Keratinocyte (primary cell): ENCODE results near the gene FUT7. TPM values are rescaled to one million over a fixed set of nuclear protein-coding genes. Genes with fewer than 3 reads are reported as not detected.

Experiments used
- DNase-seq: peaks from one replicate; pipeline ENCODE4 v3.0.0-alpha.2; 2011; ENCODE audit warnings: low read depth, missing footprints, low spot score
- FAIRE-seq: peaks from 2 replicates; lab custom pipeline; 2011; peaks lifted over from hg19 to GRCh38; lab: Jason Lieb, UNC
- H2AFZ ChIP-seq: 2 replicates; pipeline ENCODE4 v1.6.0; 2012; ENCODE audit warnings: low read length, control low read depth, inconsistent platforms; ENCODE audit not compliant: control insufficient read depth
- H3K27ac ChIP-seq: 2 replicates; pipeline ENCODE4 v1.5.1; 2011; ENCODE audit warnings: low read length; ENCODE audit not compliant: control insufficient read depth, insufficient read depth
- H3K27me3 ChIP-seq: 3 replicates; pipeline ENCODE4 v1.6.0; 2011; ENCODE audit warnings: low read length; ENCODE audit not compliant: control insufficient read depth, insufficient read depth; ENCODE audit errors: extremely low read depth
- H3K36me3 ChIP-seq, 2 experiments: 2 replicates in 1 of 2; 3 replicates in 1 of 2; pipeline ENCODE4 v1.5.1; 2011; ENCODE audit warnings: low read length in 2 of 2, mild to moderate bottlenecking in 1 of 2; ENCODE audit not compliant: control insufficient read depth in 2 of 2, insufficient read depth in 2 of 2; ENCODE audit errors: extremely low read depth in 1 of 2
- H3K4me1 ChIP-seq: 3 replicates; pipeline ENCODE4 v1.5.1; 2011; ENCODE audit warnings: low read length; ENCODE audit not compliant: control insufficient read depth, insufficient read depth; ENCODE audit errors: extremely low read depth
- H3K4me2 ChIP-seq: 3 replicates; pipeline ENCODE4 v1.6.0; 2011; ENCODE audit warnings: low read depth, low read length; ENCODE audit not compliant: control insufficient read depth, insufficient read depth; ENCODE audit errors: extremely low read depth
- H3K4me3 ChIP-seq, 3 experiments: fragments of 200-600 bp in 1 of 3; sonication (generic) in 1 of 3; 2 replicates in 2 of 3; 3 replicates in 1 of 3; pipeline ENCODE4 v1.5.1; 2011 to 2016; ENCODE audit warnings: low read length in 3 of 3, mild to moderate bottlenecking in 3 of 3, control low read depth in 2 of 3, inconsistent platforms in 1 of 3, low read depth in 1 of 3, mixed read lengths in 1 of 3, mixed run types in 1 of 3, moderate library complexity in 1 of 3; ENCODE audit not compliant: control insufficient read depth in 2 of 3, insufficient read depth in 2 of 3; ENCODE audit errors: extremely low read depth in 1 of 3
- H3K79me2 ChIP-seq: 2 replicates; pipeline ENCODE4 v1.6.0; 2012; ENCODE audit warnings: low read length; ENCODE audit not compliant: control insufficient read depth, insufficient read depth
- H3K9ac ChIP-seq: 3 replicates; pipeline ENCODE4 v1.6.0; 2011; ENCODE audit warnings: low read length; ENCODE audit not compliant: control insufficient read depth, insufficient read depth; ENCODE audit errors: extremely low read depth
- H3K9me1 ChIP-seq: 3 replicates; pipeline ENCODE4 v1.6.0; 2011; ENCODE audit warnings: low read length; ENCODE audit not compliant: control insufficient read depth, insufficient read depth; ENCODE audit errors: extremely low read depth
- H3K9me3 ChIP-seq: 2 replicates; pipeline ENCODE4 v1.5.1; 2012; ENCODE audit warnings: low read depth, low read length; ENCODE audit not compliant: control insufficient read depth
- H4K20me1 ChIP-seq: 3 replicates; pipeline ENCODE4 v1.6.0; 2011; ENCODE audit warnings: low read length; ENCODE audit not compliant: control insufficient read depth, insufficient read depth; ENCODE audit errors: extremely low read depth
- EZH2 ChIP-seq: IDR thresholded peaks from one replicate; pipeline ENCODE4 v1.6.1; 2012; ENCODE audit warnings: inconsistent platforms, mild to moderate bottlenecking, low read length, moderate library complexity
- dilution Hi-C: fragments of 300-500 bp; cut with MboI; formaldehyde crosslinking; loops from one replicate; pipeline ENCODE4 v1.7.0; 2020; ENCODE audit warnings: low sequenced_read_pairs; ENCODE audit not compliant: extremely low pct_ligation_motif_present
- polyA minus RNA-seq, 3 experiments: library from RNA; depleted of rRNA, polyadenylated mRNA; stranded (reverse); fragments of >200 nt; gene quantifications; 1 replicate in 1 of 3; 2 replicates in 1 of 3; 3 replicates in 1 of 3; pipeline ENCODE4 v1.2.3, GENCODE V29; 2011
- polyA plus RNA-seq, 5 experiments: library from polyadenylated mRNA; depleted of rRNA in 3 of 5; stranded (reverse) in 3 of 5; stranded (forward) in 1 of 5; unstranded in 1 of 5; fragments of >200 nt; gene quantifications; 1 replicate in 1 of 5; 2 replicates in 3 of 5; 3 replicates in 1 of 5; pipeline versions ENCODE4 v1.2.1 to v1.2.3, GENCODE V29; 2011 to 2012; ENCODE audit warnings: missing spikeins in 2 of 5, low read depth in 1 of 5, low replicate concordance in 1 of 5
- TF ChIP-seq, protein P1 (sequence below), 3 experiments: IDR thresholded peaks in 1 of 3; conservative IDR thresholded peaks in 1 of 3; optimal IDR thresholded peaks in 1 of 3; 2 replicates in 2 of 3; 3 replicates in 1 of 3; pipeline versions ENCODE3 to v1.5.1; 2011; ENCODE audit warnings: low read length in 3 of 3, mild to moderate bottlenecking in 3 of 3, moderate library complexity in 2 of 3, control low read depth in 1 of 3, inconsistent platforms in 1 of 3; ENCODE audit not compliant: insufficient read depth in 2 of 3; ENCODE audit errors: extremely low read depth in 1 of 3

Gene FUT7, protein sequence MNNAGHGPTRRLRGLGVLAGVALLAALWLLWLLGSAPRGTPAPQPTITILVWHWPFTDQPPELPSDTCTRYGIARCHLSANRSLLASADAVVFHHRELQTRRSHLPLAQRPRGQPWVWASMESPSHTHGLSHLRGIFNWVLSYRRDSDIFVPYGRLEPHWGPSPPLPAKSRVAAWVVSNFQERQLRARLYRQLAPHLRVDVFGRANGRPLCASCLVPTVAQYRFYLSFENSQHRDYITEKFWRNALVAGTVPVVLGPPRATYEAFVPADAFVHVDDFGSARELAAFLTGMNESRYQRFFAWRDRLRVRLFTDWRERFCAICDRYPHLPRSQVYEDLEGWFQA
- polyA plus RNA-seq (not detected in 3 replicates), polyA minus RNA-seq (not detected in 3 replicates)
- not detected for polyA plus RNA-seq (2011; ENCODE audit: low read depth)
- not detected in 2 replicates for polyA plus RNA-seq (2011; cell fraction: cytosol; rRNA removed)
- not detected in 2 replicates for polyA plus RNA-seq (2011; cell fraction: nucleus; rRNA removed)
- polyA plus RNA-seq (2012; ENCODE audit: low replicate concordance): not detected in 2 replicates
- not detected for polyA minus RNA-seq (2011; cell fraction: cytosol; rRNA and poly(A)+ RNA removed)
- polyA minus RNA-seq (2011; cell fraction: nucleus; rRNA and poly(A)+ RNA removed): not detected in 2 replicates

DNA sequence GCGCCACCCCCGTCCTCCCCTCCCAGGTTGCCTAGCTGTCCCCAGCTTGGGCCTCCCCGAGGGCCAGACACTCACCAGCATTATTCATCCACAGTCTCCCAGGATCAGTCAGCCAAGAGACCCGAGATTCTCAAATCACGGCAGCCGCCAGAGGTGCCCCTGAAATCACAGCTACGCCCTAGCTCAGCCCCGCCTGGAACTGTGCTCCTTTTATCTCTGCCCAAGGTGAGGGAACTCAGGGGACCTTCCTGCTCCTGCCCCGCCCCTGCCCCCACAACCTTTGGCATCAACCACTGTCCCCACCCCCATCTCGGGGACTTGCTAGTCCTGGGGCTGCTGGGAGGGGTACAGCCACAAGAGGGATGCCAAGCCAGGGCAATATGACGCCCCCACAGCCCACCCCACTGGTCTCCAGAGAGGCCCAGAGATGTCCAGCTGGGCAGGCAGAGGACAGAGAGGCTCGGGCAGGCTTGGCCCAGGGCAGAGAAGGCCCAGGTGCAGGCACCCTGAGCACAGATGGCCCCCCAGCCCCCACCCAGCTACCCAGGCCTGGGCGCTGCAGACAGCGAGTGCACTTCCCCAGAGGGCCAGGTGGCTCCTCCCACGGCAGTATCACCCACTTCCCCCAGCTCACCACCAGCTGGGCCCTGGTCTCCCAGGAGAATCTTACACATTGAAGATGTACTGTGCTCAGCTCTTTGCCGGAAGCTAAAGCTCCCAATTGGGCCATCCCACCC is at the start of gene FUT7:
FUT7 (minus strand) TSS at position 185 of the 737 bp plus-strand sequence; CDS start at position 88, 97 bp downstream.
- H3K27me3 ChIP-seq: peaks cover 5% of the 10 kb centered on the region
- no peak within 1 kb of the TSS for H3K9ac ChIP-seq
- H3K79me2 ChIP-seq: no peaks in the 10 kb centered on the region
- H3K4me2 ChIP-seq: no peak within 1 kb of the TSS
- no peak for DNase-seq
- no peaks in the 10 kb centered on the region for H3K9me1 ChIP-seq
- no peak for TF ChIP-seq EZH2
- TF ChIP-seq, protein P1, sequence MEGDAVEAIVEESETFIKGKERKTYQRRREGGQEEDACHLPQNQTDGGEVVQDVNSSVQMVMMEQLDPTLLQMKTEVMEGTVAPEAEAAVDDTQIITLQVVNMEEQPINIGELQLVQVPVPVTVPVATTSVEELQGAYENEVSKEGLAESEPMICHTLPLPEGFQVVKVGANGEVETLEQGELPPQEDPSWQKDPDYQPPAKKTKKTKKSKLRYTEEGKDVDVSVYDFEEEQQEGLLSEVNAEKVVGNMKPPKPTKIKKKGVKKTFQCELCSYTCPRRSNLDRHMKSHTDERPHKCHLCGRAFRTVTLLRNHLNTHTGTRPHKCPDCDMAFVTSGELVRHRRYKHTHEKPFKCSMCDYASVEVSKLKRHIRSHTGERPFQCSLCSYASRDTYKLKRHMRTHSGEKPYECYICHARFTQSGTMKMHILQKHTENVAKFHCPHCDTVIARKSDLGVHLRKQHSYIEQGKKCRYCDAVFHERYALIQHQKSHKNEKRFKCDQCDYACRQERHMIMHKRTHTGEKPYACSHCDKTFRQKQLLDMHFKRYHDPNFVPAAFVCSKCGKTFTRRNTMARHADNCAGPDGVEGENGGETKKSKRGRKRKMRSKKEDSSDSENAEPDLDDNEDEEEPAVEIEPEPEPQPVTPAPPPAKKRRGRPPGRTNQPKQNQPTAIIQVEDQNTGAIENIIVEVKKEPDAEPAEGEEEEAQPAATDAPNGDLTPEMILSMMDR (optimal IDR thresholded peaks at IDR 0.05 in 1 of 3, IDR thresholded peaks at IDR 0.05 in 1 of 3, conservative IDR thresholded peaks at IDR 0.05 in 1 of 3; ENCODE audit: extremely low read depth in 1 of 3, insufficient read depth in 2 of 3, low read length in 3 of 3): no peak
- H2AFZ ChIP-seq: no peak within 1 kb of the TSS
- no peak within 1 kb of the TSS for H3K4me3 ChIP-seq
- peaks cover 10% of the 10 kb centered on the region for H3K4me1 ChIP-seq
- dilution Hi-C loops: no loop called here
- FAIRE-seq: no peak
- no peaks in the 10 kb centered on the region for H3K9me3 ChIP-seq
- H3K27ac ChIP-seq: no peak within 1 kb of the TSS
- H4K20me1 ChIP-seq: no peaks in the 10 kb centered on the region
- H3K36me3 ChIP-seq: no peaks in the 10 kb centered on the region

DNA sequence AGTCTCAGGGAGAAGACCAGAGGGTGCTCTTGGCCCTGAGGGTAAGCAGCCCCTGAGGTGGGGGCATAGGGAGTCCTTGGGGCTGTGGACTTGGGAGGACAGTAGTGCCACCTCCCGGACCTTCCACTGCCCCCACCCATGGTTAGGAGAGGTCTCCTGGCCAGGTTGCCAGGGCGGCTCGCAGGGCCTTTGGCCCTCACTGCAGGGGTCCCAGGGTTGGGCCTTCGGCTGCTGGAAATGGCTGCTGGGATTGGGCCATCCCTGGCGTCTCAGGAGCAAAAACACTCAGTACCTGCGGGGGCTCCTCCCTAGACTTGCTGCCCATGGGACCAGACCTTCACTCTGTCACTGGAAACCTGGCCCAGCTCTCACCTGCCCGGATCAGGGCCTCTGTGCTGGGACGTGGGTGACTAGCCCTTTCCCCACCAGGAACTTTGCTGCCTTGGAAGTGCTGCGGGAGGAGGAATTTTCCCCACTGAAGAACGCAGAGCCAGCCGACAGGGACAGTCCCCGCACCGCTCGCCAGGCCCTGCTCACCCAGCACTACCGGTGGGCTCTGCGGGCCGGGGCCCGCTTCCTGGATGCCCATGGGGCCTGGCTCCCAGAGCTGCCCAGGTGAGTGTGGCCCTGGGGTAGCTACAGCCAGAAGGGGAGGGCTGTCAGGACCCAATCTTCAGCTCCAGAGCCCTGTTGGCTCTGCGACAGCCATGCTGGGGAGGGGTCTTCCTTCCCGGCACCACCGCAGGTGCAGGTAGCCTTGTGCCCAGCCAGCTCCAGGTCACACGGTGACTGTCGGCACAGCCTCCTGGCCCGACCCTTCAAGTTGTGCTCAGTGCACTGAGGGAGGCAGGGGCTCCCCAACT is 48.6 kb upstream of the FUT7 start:
- FAIRE-seq: no peak
- Histone ChIP-seq H3K27me3 (no peaks in the 10 kb centered on the region), H3K4me1 (peaks cover 38% of the 10 kb centered on the region), H3K36me3 (peaks cover 3 to 7% of the 10 kb centered on the region in 2 experiments), H4K20me1 (no peaks in the 10 kb centered on the region), H3K27ac (no peak overlapping the region), H3K9me1 (peaks cover 2% of the 10 kb centered on the region), H3K9me3 (no peaks in the 10 kb centered on the region), H2AFZ (no peak overlapping the region), H3K4me2 (no peak overlapping the region), H3K9ac (no peak overlapping the region), H3K79me2 (no peaks in the 10 kb centered on the region), H3K4me3 (no peak overlapping the region)
- dilution Hi-C loops: no loop called here
- TF ChIP-seq EZH2: no peak
- TF ChIP-seq, protein P1 (optimal IDR thresholded peaks at IDR 0.05 in 1 of 3, IDR thresholded peaks at IDR 0.05 in 1 of 3, conservative IDR thresholded peaks at IDR 0.05 in 1 of 3; ENCODE audit: extremely low read depth in 1 of 3, insufficient read depth in 2 of 3, low read length in 3 of 3): no peak
- DNase-seq: no peak
